Measurements from ENCODE around the gene ZNF511.

Gene ZNF511

DNA sequence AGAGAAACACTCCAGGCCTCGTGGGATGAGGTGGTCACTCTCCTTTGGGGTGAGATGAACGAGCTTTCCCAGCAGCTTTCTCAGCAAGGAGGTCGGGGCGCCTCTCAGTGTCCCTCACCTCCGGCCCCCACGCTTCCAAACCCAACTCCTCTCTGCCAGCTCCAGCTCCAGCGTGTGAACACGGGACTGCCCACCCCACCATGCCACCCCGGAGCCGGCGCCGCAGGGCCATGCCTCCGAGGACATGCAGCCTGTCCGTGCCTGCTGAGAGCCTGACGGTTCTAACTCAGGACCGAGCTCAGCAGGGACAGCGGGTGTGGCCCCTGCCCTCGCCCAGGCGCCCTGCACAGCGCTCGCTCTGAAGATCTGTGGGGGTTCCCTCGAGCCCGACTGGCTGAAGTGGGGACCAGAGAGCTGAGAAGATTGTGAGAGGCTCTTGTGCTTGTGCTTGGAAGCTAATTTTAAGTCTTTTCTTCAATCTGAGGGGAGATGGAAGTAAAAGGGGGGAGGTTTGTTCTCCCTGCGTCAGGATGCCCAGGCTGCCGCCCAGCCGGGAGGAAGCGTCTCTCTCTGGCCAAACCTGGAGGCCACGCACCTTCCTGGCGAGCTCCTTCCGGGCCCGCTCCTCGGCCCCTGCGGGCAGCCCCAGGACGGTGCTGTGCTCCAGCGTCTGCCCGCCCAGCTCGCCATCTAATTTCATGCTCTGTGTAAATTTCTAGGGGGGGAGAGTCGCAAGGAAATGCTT, 26.9 kb upstream of the ZNF511 start:
- no peak overlapping the region for H3K4me2 ChIP-seq (ENCODE audit: low read depth, low read length, poor library complexity, severe bottlenecking)
- H3K9ac ChIP-seq (ENCODE audit: low read length), result no peak overlapping the region
- H2AFZ ChIP-seq (ENCODE audit: low read depth, low read length, severe bottlenecking), result no peak overlapping the region
- no peaks in the 10 kb centered on the region for H3F3A ChIP-seq (ENCODE audit: insufficient read depth)
- no peaks in the 10 kb centered on the region for H3K9me2 ChIP-seq (replicated peaks; ENCODE audit: insufficient read depth, low read length)
- no peaks in the 10 kb centered on the region for H3K9me3 ChIP-seq (ENCODE audit: insufficient read depth, low read length)
- no peaks in the 10 kb centered on the region for H4K20me1 ChIP-seq (ENCODE audit: low read depth, low read length)
- no peak overlapping the region for H3K27ac ChIP-seq (ENCODE audit: low read depth, low read length)
- H3K27me3 ChIP-seq (ENCODE audit: low read length), result no peaks in the 10 kb centered on the region
- H3K4me3 ChIP-seq (ENCODE audit: insufficient read depth, low read length, poor library complexity, severe bottlenecking), result no peak overlapping the region
- no peaks in the 10 kb centered on the region for H3K36me3 ChIP-seq (ENCODE audit: low read length)
- no peak for TF ChIP-seq EZH2phosphoT487 (conservative IDR thresholded peaks at IDR 0.05; ENCODE audit: low read length)
- TF ChIP-seq, protein P1, sequence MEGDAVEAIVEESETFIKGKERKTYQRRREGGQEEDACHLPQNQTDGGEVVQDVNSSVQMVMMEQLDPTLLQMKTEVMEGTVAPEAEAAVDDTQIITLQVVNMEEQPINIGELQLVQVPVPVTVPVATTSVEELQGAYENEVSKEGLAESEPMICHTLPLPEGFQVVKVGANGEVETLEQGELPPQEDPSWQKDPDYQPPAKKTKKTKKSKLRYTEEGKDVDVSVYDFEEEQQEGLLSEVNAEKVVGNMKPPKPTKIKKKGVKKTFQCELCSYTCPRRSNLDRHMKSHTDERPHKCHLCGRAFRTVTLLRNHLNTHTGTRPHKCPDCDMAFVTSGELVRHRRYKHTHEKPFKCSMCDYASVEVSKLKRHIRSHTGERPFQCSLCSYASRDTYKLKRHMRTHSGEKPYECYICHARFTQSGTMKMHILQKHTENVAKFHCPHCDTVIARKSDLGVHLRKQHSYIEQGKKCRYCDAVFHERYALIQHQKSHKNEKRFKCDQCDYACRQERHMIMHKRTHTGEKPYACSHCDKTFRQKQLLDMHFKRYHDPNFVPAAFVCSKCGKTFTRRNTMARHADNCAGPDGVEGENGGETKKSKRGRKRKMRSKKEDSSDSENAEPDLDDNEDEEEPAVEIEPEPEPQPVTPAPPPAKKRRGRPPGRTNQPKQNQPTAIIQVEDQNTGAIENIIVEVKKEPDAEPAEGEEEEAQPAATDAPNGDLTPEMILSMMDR (IDR thresholded peaks at IDR 0.05; ENCODE audit: insufficient read depth, low read length, poor library complexity, severe bottlenecking), result no peak
- no peaks in the 10 kb centered on the region for H3K79me2 ChIP-seq (ENCODE audit: insufficient read depth, low read length)

DNA sequence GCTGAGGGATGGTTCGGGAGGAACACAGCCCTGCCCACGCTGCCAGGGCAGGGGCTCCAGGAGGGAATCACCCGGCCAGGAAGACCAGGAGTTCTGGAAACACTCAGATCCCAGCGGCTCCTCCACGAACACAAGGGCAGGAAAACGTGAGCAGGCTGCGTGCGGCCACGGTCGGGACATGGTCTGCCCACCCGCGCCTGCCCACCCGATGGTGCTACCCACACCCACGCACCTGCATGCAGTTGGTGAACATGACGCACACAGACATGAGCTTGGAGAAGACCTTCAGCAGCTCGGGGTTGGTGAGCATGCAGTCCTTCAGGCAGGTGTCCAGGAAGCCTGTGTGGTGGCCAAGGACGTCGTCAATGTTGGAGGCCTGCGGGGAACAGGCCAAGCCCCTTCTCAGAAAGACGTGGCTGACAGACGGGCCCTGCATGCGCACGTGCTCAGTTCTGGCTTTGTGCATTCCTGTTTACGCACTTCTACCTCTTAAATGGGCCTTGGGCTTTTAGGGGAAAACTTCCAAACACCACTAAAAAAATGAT, 25.8 kb upstream of the ZNF511 start:
- H3K4me3 ChIP-seq (ENCODE audit: insufficient read depth, low read length, poor library complexity, severe bottlenecking), result no peak overlapping the region
- H3K4me2 ChIP-seq (ENCODE audit: low read depth, low read length, poor library complexity, severe bottlenecking), result no peak overlapping the region
- no peaks in the 10 kb centered on the region for H3K27me3 ChIP-seq (ENCODE audit: low read length)
- TF ChIP-seq EZH2phosphoT487 (conservative IDR thresholded peaks at IDR 0.05; ENCODE audit: low read length), result no peak
- TF ChIP-seq, protein P1 (IDR thresholded peaks at IDR 0.05; ENCODE audit: insufficient read depth, low read length, poor library complexity, severe bottlenecking), result no peak
- no peaks in the 10 kb centered on the region for H3K9me2 ChIP-seq (replicated peaks; ENCODE audit: insufficient read depth, low read length)
- no peak overlapping the region for H3K27ac ChIP-seq (ENCODE audit: low read depth, low read length)
- H3K9ac ChIP-seq (ENCODE audit: low read length), result no peak overlapping the region
- no peak overlapping the region for H2AFZ ChIP-seq (ENCODE audit: low read depth, low read length, severe bottlenecking)
- no peaks in the 10 kb centered on the region for H3K79me2 ChIP-seq (ENCODE audit: insufficient read depth, low read length)
- no peaks in the 10 kb centered on the region for H3K9me3 ChIP-seq (ENCODE audit: insufficient read depth, low read length)
- H3K36me3 ChIP-seq (ENCODE audit: low read length), result no peaks in the 10 kb centered on the region
- no peaks in the 10 kb centered on the region for H4K20me1 ChIP-seq (ENCODE audit: low read depth, low read length)
- H3F3A ChIP-seq (ENCODE audit: insufficient read depth), result no peaks in the 10 kb centered on the region

DNA sequence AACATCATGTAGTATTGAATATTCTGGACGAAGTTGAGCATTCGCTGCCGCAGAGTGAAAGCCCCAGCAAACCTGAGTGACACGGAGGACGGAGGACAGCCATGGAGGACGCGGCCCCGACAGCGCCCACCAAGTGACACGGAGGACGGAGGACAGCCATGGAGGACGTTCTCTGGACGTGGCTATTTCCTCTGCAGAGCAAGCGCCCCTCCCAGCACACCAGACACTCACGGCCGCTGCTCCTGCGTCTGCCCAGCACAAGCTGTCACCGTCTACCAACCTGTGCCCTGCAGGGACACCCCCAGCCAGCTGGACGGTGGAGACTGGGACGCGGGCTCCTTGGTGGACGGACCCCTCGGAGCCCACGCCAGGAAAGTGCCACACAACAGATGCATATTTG, 24.8 kb upstream of the ZNF511 start:
- TF ChIP-seq, protein P1 (IDR thresholded peaks at IDR 0.05; ENCODE audit: insufficient read depth, low read length, poor library complexity, severe bottlenecking), result no peak
- no peak for TF ChIP-seq EZH2phosphoT487 (conservative IDR thresholded peaks at IDR 0.05; ENCODE audit: low read length)
- no peak overlapping the region for H3K4me3 ChIP-seq (ENCODE audit: insufficient read depth, low read length, poor library complexity, severe bottlenecking)
- no peaks in the 10 kb centered on the region for H4K20me1 ChIP-seq (ENCODE audit: low read depth, low read length)
- no peaks in the 10 kb centered on the region for H3K36me3 ChIP-seq (ENCODE audit: low read length)
- H3K9me3 ChIP-seq (ENCODE audit: insufficient read depth, low read length), result no peaks in the 10 kb centered on the region
- no peaks in the 10 kb centered on the region for H3K79me2 ChIP-seq (ENCODE audit: insufficient read depth, low read length)
- no peak overlapping the region for H3K4me2 ChIP-seq (ENCODE audit: low read depth, low read length, poor library complexity, severe bottlenecking)
- H3F3A ChIP-seq (ENCODE audit: insufficient read depth), result no peaks in the 10 kb centered on the region
- no peak overlapping the region for H2AFZ ChIP-seq (ENCODE audit: low read depth, low read length, severe bottlenecking)
- no peaks in the 10 kb centered on the region for H3K27me3 ChIP-seq (ENCODE audit: low read length)
- H3K9ac ChIP-seq (ENCODE audit: low read length), result no peak overlapping the region
- H3K27ac ChIP-seq (ENCODE audit: low read depth, low read length), result no peak overlapping the region
- no peaks in the 10 kb centered on the region for H3K9me2 ChIP-seq (replicated peaks; ENCODE audit: insufficient read depth, low read length)

Measured in SU-DHL-6 (cell line).